MM.1S (cell line): ENCODE data around the gene ZFPL1.

Experiments used
- DNase-seq: peaks from one replicate; pipeline ENCODE4 v3.0.0-alpha.2; 2015
- H2AFZ ChIP-seq: fragments of 300-600 bp; sonication (generic); 2 replicates; pipeline ENCODE4 v1.6.0; 2016; ENCODE audit warnings: antibody characterized with exemption, low read length
- H3F3A ChIP-seq: fragments of 300-600 bp; sonication (generic); 2 replicates; pipeline ENCODE4 v1.6.1; 2016; ENCODE audit warnings: mild to moderate bottlenecking, antibody characterized with exemption, low read length, moderate library complexity, mixed read lengths; ENCODE audit not compliant: insufficient read depth
- H3K27ac ChIP-seq: fragments of 300-600 bp; sonication (generic); 2 replicates; pipeline ENCODE4 v1.5.1; 2016; ENCODE audit warnings: mild to moderate bottlenecking, low read length
- H3K27me3 ChIP-seq: fragments of 300-600 bp; sonication (generic); replicated peaks from 2 replicates; pipeline ENCODE4 v1.6.0; 2016; ENCODE audit warnings: low read length; ENCODE audit not compliant: insufficient read depth
- H3K36me3 ChIP-seq: fragments of 300-600 bp; sonication (generic); replicated peaks from 2 replicates; pipeline ENCODE4 v1.6.1; 2016; ENCODE audit warnings: mild to moderate bottlenecking, low read length, mixed read lengths; ENCODE audit not compliant: insufficient read depth
- H3K4me1 ChIP-seq: fragments of 300-600 bp; sonication (generic); 2 replicates; pipeline ENCODE4 v1.6.1; 2016; ENCODE audit warnings: low read length, mixed read lengths
- H3K4me2 ChIP-seq: fragments of 300-600 bp; sonication (generic); 2 replicates; pipeline ENCODE4 v1.6.0; 2016; ENCODE audit warnings: low read depth, low read length
- H3K4me3 ChIP-seq: fragments of 300-600 bp; sonication (generic); 2 replicates; pipeline ENCODE4 v1.5.1; 2016; ENCODE audit warnings: low read length, mixed read lengths
- H3K79me2 ChIP-seq: fragments of 300-600 bp; sonication (generic); 2 replicates; pipeline ENCODE4 v1.6.1; 2016; ENCODE audit warnings: mixed run types, low read length, mixed read lengths
- H3K9ac ChIP-seq: fragments of 300-600 bp; sonication (generic); 2 replicates; pipeline ENCODE4 v1.6.1; 2016; ENCODE audit warnings: low read length, mixed read lengths
- H3K9me2 ChIP-seq: fragments of 300-600 bp; sonication (generic); replicated peaks from 2 replicates; pipeline ENCODE4 v1.6.1; 2016; ENCODE audit warnings: mild to moderate bottlenecking, low read length, mixed read lengths; ENCODE audit not compliant: insufficient read depth
- H3K9me3 ChIP-seq: fragments of 300-600 bp; sonication (generic); replicated peaks from 2 replicates; pipeline ENCODE4 v1.6.1; 2016; ENCODE audit warnings: mild to moderate bottlenecking, low read length, mixed read lengths; ENCODE audit not compliant: insufficient read depth
- H4K20me1 ChIP-seq: fragments of 300-600 bp; sonication (generic); 2 replicates; pipeline ENCODE4 v1.6.1; 2016; ENCODE audit warnings: mild to moderate bottlenecking, low read length, moderate library complexity, mixed read lengths; ENCODE audit not compliant: insufficient read depth
- CTCF ChIP-seq: fragments of 300-600 bp; sonication (generic); IDR thresholded peaks from 2 replicates; pipeline ENCODE4 v1.5.1; 2016; ENCODE audit warnings: antibody characterized with exemption, low read length, mixed read lengths
- EZH2 ChIP-seq: fragments of 300-600 bp; sonication (generic); optimal IDR thresholded peaks from 2 replicates; pipeline ENCODE3; 2017; ENCODE audit warnings: low read depth, mild to moderate bottlenecking, antibody characterized with exemption, low read length, mixed read lengths
- EZH2phosphoT487 ChIP-seq: fragments of 300-600 bp; sonication (generic); IDR thresholded peaks from 2 replicates; pipeline ENCODE4 v1.6.1; 2018; ENCODE audit warnings: antibody characterized with exemption, low read length

Gene ZFPL1

GRCh38 chr11:65090628-65091027, 6.6 kb downstream of the ZFPL1 start:
- no peaks in the 10 kb centered on the region for H3K27me3 ChIP-seq
- no peaks in the 10 kb centered on the region for H4K20me1 ChIP-seq
- H3K4me3 ChIP-seq: no peak overlapping the region
- H3K27ac ChIP-seq: peak overlapping the region; percentile 87
- H3K9ac ChIP-seq: peak overlapping the region; percentile 32; the same call in 1 of the 2 replicates
- H3K4me2 ChIP-seq: peak overlapping the region; percentile 39; the same call in 1 of the 2 replicates
- no peaks in the 10 kb centered on the region; the same call in 1 of the 2 replicates for H3K36me3 ChIP-seq
- peaks cover 53% of the 10 kb centered on the region for H3F3A ChIP-seq
- H3K9me2 ChIP-seq: no peaks in the 10 kb centered on the region
- peaks cover 24% of the 10 kb centered on the region for H3K79me2 ChIP-seq
- H3K4me1 ChIP-seq: peaks cover 42% of the 10 kb centered on the region
- TF ChIP-seq EZH2 (no peak), EZH2phosphoT487 (no peak), CTCF (no peak)
- DNase-seq: peak; percentile 82
- H3K9me3 ChIP-seq: no peaks in the 10 kb centered on the region
- H2AFZ ChIP-seq: no peak overlapping the region

GRCh38 chr11:65095427-65095826, 11.4 kb downstream of the ZFPL1 start:
- H3K9ac ChIP-seq: peak overlapping the region; percentile 89
- H3K4me3 ChIP-seq: peak overlapping the region; percentile 84
- no peaks in the 10 kb centered on the region for H4K20me1 ChIP-seq
- H3K9me2 ChIP-seq: no peaks in the 10 kb centered on the region
- peaks cover 16% of the 10 kb centered on the region for H3F3A ChIP-seq
- peaks cover 35% of the 10 kb centered on the region for H3K79me2 ChIP-seq
- no peaks in the 10 kb centered on the region for H3K9me3 ChIP-seq
- H3K27me3 ChIP-seq: no peaks in the 10 kb centered on the region
- H3K27ac ChIP-seq: peak overlapping the region; percentile 91; the same call in 1 of the 2 replicates
- TF ChIP-seq EZH2phosphoT487 (no peak), EZH2 (no peak), CTCF (no peak)
- DNase-seq: no peak
- no peaks in the 10 kb centered on the region for H3K36me3 ChIP-seq
- H3K4me2 ChIP-seq: peak overlapping the region; percentile 60
- H3K4me1 ChIP-seq: peaks cover 15% of the 10 kb centered on the region
- H2AFZ ChIP-seq: peak overlapping the region; percentile 90

GRCh38 chr11:65095974-65096806, 12.2 kb downstream of the ZFPL1 start, which contains the start of gene VPS51:
TSS of gene VPS51 (plus strand) at chr11:65096214. CDS start at chr11:65096251, 37 bp downstream.
- H3K36me3 ChIP-seq: no peaks in the 10 kb centered on the region
- no peaks in the 10 kb centered on the region for H3K27me3 ChIP-seq
- no peaks in the 10 kb centered on the region for H4K20me1 ChIP-seq
- H3K4me1 ChIP-seq: peaks cover 10% of the 10 kb centered on the region; the same call in 1 of the 2 replicates
- H3K9ac ChIP-seq: peak within 1 kb of the TSS; percentile 89
- H3F3A ChIP-seq: peaks cover 12% of the 10 kb centered on the region; the same call in 1 of the 2 replicates
- DNase-seq: peak; percentile 96
- H3K4me3 ChIP-seq: peak within 1 kb of the TSS; percentile 84
- peak within 1 kb of the TSS; percentile 91 for H3K27ac ChIP-seq
- TF ChIP-seq EZH2phosphoT487 (no peak), CTCF (no peak), EZH2 (no peak)
- H2AFZ ChIP-seq: peak within 1 kb of the TSS; percentile 90
- no peaks in the 10 kb centered on the region for H3K9me2 ChIP-seq
- H3K79me2 ChIP-seq: peaks cover 42% of the 10 kb centered on the region
- no peaks in the 10 kb centered on the region for H3K9me3 ChIP-seq
- H3K4me2 ChIP-seq: peak within 1 kb of the TSS; percentile 86
